K562 (cell line): ENCODE measurements around the gene SLC4A5. TPM values are rescaled to one million over a fixed set of nuclear protein-coding genes. Genes with fewer than 3 reads are reported as not detected.

Source experiments
- CBFA2T2 ChIP-seq: fragments of 450-650 bp; conservative IDR thresholded peaks from 2 replicates; pipeline ENCODE4 v1.6.1; 2017; ENCODE audit warnings: mild to moderate bottlenecking
- DPF2 ChIP-seq: fragments of 450-650 bp; IDR thresholded peaks from 2 replicates; pipeline ENCODE4 v1.6.1; 2016
- EHMT2 ChIP-seq: fragments of 450-650 bp; IDR thresholded peaks from 2 replicates; pipeline ENCODE4 v1.6.1; 2018; ENCODE audit warnings: antibody characterized with exemption
- EP300 ChIP-seq: IDR thresholded peaks from 2 replicates; pipeline ENCODE4 v1.6.1; 2012; ENCODE audit warnings: low read length, improper control_type of control experiment
- ETS2 ChIP-seq: IDR thresholded peaks from 2 replicates; pipeline ENCODE4 v1.6.1; 2016; ENCODE audit warnings: borderline replicate concordance, missing genetic modification characterization, mild to moderate bottlenecking, moderate library complexity, missing compliant biosample characterization; ENCODE audit not compliant: poor library complexity, severe bottlenecking
- FOSL1 ChIP-seq: fragments of 200-800 bp; sonication (Bioruptor generic); conservative IDR thresholded peaks from 2 replicates; pipeline ENCODE4 v1.6.1; 2016; ENCODE audit warnings: missing genetic modification characterization, missing compliant biosample characterization
- GABPA ChIP-seq: fragments of 200-800 bp; sonication (Bioruptor generic); conservative IDR thresholded peaks from 2 replicates; pipeline ENCODE4 v1.6.1; 2016; ENCODE audit warnings: low read depth, missing genetic modification characterization, missing compliant biosample characterization
- HDAC2 ChIP-seq: fragments of 450-650 bp; IDR thresholded peaks from 2 replicates; pipeline ENCODE4 v1.6.1; 2016; ENCODE audit warnings: mild to moderate bottlenecking
- HSF4 ChIP-seq: fragments of 250-450 bp; sonication (Bioruptor Pico); IDR thresholded peaks from 2 replicates; pipeline ENCODE4 v2.1.2; 2022; ENCODE audit warnings: mild to moderate bottlenecking, moderate library complexity, borderline replicate concordance
- KLF16 ChIP-seq: IDR thresholded peaks from 2 replicates; pipeline ENCODE4 v1.6.1; 2016; ENCODE audit warnings: antibody characterized with exemption
- MAZ ChIP-seq, 2 experiments: fragments of 450-650 bp in 1 of 2; sonication (generic) in 1 of 2; formaldehyde crosslinking; IDR thresholded peaks in 1 of 2; conservative IDR thresholded peaks in 1 of 2; 2 replicates each; pipeline versions ENCODE4 v1.4.0 to v1.5.0; 2020; ENCODE audit warnings: mild to moderate bottlenecking in 1 of 2, missing genetic modification reagents in 1 of 2
- MITF ChIP-seq: IDR thresholded peaks from 2 replicates; pipeline ENCODE4 v1.6.1; 2014; ENCODE audit warnings: antibody characterized with exemption
- NCOA6 ChIP-seq: fragments of 450-650 bp; IDR thresholded peaks from 2 replicates; pipeline ENCODE4 v1.6.1; 2017; ENCODE audit warnings: mild to moderate bottlenecking
- PML ChIP-seq: IDR thresholded peaks from 2 replicates; pipeline ENCODE4 v1.6.1; 2012; ENCODE audit warnings: low read length, inconsistent platforms
- PYGO2 ChIP-seq: fragments of 450-650 bp; IDR thresholded peaks from 2 replicates; pipeline ENCODE4 v1.6.1; 2016; ENCODE audit warnings: mild to moderate bottlenecking, missing genetic modification characterization, moderate library complexity, missing compliant biosample characterization
- RBM22 ChIP-seq: fragments of 200-400 bp; formaldehyde crosslinking; IDR thresholded peaks from 2 replicates; pipeline ENCODE4 v1.6.1; 2018; ENCODE audit warnings: low read length, low read depth; ENCODE audit not compliant: poor library complexity, severe bottlenecking
- RUNX1 ChIP-seq: sonication (generic); IDR thresholded peaks from 2 replicates; pipeline ENCODE4 v1.6.1; 2016; ENCODE audit warnings: antibody characterized with exemption, low read depth
- SNAPC5 ChIP-seq: fragments of 250-450 bp; sonication (Bioruptor Pico); IDR thresholded peaks from 2 replicates; pipeline ENCODE4 v1.8.0; 2021; ENCODE audit warnings: moderate library complexity, mild to moderate bottlenecking, inconsistent platforms
- SUPT5H ChIP-seq: fragments of 450-650 bp; IDR thresholded peaks from 2 replicates; pipeline ENCODE4 v1.6.1; 2016
- TCF3 ChIP-seq: sonication (generic); formaldehyde crosslinking; IDR thresholded peaks from 2 replicates; pipeline ENCODE4 v1.4.0; 2020; ENCODE audit warnings: mild to moderate bottlenecking, missing genetic modification reagents
- TFAM ChIP-seq: fragments of 250-450 bp; sonication (Bioruptor Pico); conservative IDR thresholded peaks from 2 replicates; pipeline ENCODE4 v1.5.0; 2021; ENCODE audit warnings: mild to moderate bottlenecking, moderate library complexity
- XRCC5 ChIP-seq: fragments of 200-400 bp; formaldehyde crosslinking; IDR thresholded peaks from 2 replicates; pipeline ENCODE4 v1.6.1; 2017; ENCODE audit warnings: low read depth, mild to moderate bottlenecking, low read length
- ZBTB17 ChIP-seq: fragments of 450-650 bp; formaldehyde crosslinking; IDR thresholded peaks from 2 replicates; pipeline ENCODE4 v1.4.0; 2020; ENCODE audit warnings: mild to moderate bottlenecking
- ZBTB33 ChIP-seq: sonication (generic); formaldehyde crosslinking; IDR thresholded peaks from 2 replicates; pipeline ENCODE4 v1.8.1; 2023; ENCODE audit warnings: mild to moderate bottlenecking, missing genetic modification reagents
- ZBTB8A ChIP-seq: fragments of 450-650 bp; IDR thresholded peaks from 2 replicates; pipeline ENCODE4 v1.6.1; 2018; ENCODE audit warnings: mild to moderate bottlenecking, moderate library complexity; ENCODE audit not compliant: partially characterized antibody
- ZNF224 ChIP-seq: sonication (generic); formaldehyde crosslinking; IDR thresholded peaks from 2 replicates; pipeline ENCODE4 v1.8.0; 2022; ENCODE audit warnings: mild to moderate bottlenecking, missing genetic modification reagents
- ZNF282 ChIP-seq: sonication (generic); formaldehyde crosslinking; IDR thresholded peaks from 2 replicates; pipeline ENCODE4 v1.8.1; 2023; ENCODE audit warnings: missing genetic modification reagents
- ZNF324 ChIP-seq: fragments of 250-450 bp; sonication (Bioruptor Pico); IDR thresholded peaks from 2 replicates; pipeline ENCODE4 v1.4.0; 2020; ENCODE audit warnings: mild to moderate bottlenecking
- ZNF384 ChIP-seq: IDR thresholded peaks from 2 replicates; pipeline ENCODE4 v1.6.1; 2012; ENCODE audit warnings: low read depth, low read length, improper control_type of control experiment
- polyA plus RNA-seq, 8 experiments: library from polyadenylated mRNA; depleted of rRNA in 4 of 8; stranded (reverse) in 5 of 8; unstranded in 3 of 8; fragments of >200 nt; fragmentation: Nextera tagmentation in 2 of 8; fragmentation: Illumina TruSeq in 1 of 8; extraction: Ambion mirVana in 2 of 8; extraction: Trizol in 1 of 8; gene quantifications; 2 replicates each; pipeline versions ENCODE4 v1.2.1 to v1.2.3, GENCODE V29; 2011 to 2014; ENCODE audit warnings: inconsistent platforms in 1 of 8, missing spikeins in 1 of 8
- total RNA-seq, 7 experiments: library from RNA; depleted of rRNA in 6 of 7; stranded (reverse); fragments of >200 nt in 6 of 7; fragmentation: Illumina TruSeq in 2 of 7; extraction: Trizol in 2 of 7; gene quantifications; 2 replicates each; pipeline versions ENCODE4 v1.2.1 to v1.2.3, GENCODE V29; 2011 to 2021; ENCODE audit warnings: low replicate concordance in 1 of 7

The SLC4A5 gene
- total and polyA plus RNA-seq, 9 of the 15 experiments (the other 6 are each of a cell fraction or from before 2014, with no cell fraction given): 0.03 to 0.77 (median 0.14) TPM; not detected in 1

GRCh38 chr2:74313497-74313896 lies 29.7 kb downstream of the SLC4A5 start (continued):
- TF ChIP-seq SNAPC5 (CRISPR knock-in tag) (no peak), FOSL1 (tag) (peak; percentile 50; the same call in 1 of the 2 replicates), HSF4 (CRISPR knock-in tag) (no peak), KLF16 (0 out of 2 replicates have a peak, but pooled peaks have one; percentile 40), ZBTB17 (CRISPR knock-in tag) (no peak), ETS2 (tag) (no peak), MAZ (CRISPR knock-in tag; conservative IDR thresholded peaks at IDR 0.05 in 1 of 2, IDR thresholded peaks at IDR 0.05 in 1 of 2) (peak in 1 of 2 experiments; percentile 37; a peak in 1 of 4 replicates), ZNF324 (no peak), RUNX1 (no peak), TCF3 (CRISPR knock-in tag) (peak; percentile 93), GABPA (tag) (peak; percentile 66), ZBTB33 (no peak), XRCC5 (no peak), RBM22 (no peak), DPF2 (peak; percentile 92), HDAC2 (peak; percentile 40; the same call in 1 of the 2 replicates), PML (peak; percentile 59; the same call in 1 of the 2 replicates), SUPT5H (no peak), ZNF384 (no peak), EHMT2 (peak; percentile 93), MITF (no peak), CBFA2T2 (peak; percentile 57), ZNF224 (CRISPR knock-in tag) (no peak), ZNF282 (no peak), ZBTB8A (no peak), TFAM (CRISPR knock-in tag) (no peak), EP300 (peak; percentile 71), NCOA6 (no peak), PYGO2 (tag) (0 out of 2 replicates have a peak, but pooled peaks have one; percentile 9)
